Endothelial cell of umbilical vein (primary cell): Measurements from ENCODE around the gene MOBP.

Experiments used
- EZH2 ChIP-seq: IDR thresholded peaks from 2 replicates; pipeline ENCODE4 v1.6.1; 2012; ENCODE audit warnings: borderline replicate concordance, low read depth, mild to moderate bottlenecking, moderate library complexity, low read length, inconsistent platforms; ENCODE audit not compliant: severe bottlenecking
- POLR2AphosphoS5 ChIP-seq: IDR thresholded peaks from 2 replicates; pipeline ENCODE4 v1.6.1; 2012; ENCODE audit warnings: low read depth, mild to moderate bottlenecking, control low read depth, low read length, moderate library complexity; ENCODE audit not compliant: insufficient read depth
- TF ChIP-seq, protein P1 (sequence below), 2 donors: IDR thresholded peaks; 1 replicate in 1 of 2; 2 replicates in 1 of 2; pipeline ENCODE4 v1.5.1; 2011; ENCODE audit warnings: low read length in 2 of 2, mild to moderate bottlenecking in 2 of 2, moderate library complexity in 2 of 2, control low read depth in 1 of 2, inconsistent platforms in 1 of 2, low read depth in 1 of 2; ENCODE audit not compliant: insufficient read depth in 1 of 2; ENCODE audit errors: extremely low read depth in 1 of 2

DNA sequence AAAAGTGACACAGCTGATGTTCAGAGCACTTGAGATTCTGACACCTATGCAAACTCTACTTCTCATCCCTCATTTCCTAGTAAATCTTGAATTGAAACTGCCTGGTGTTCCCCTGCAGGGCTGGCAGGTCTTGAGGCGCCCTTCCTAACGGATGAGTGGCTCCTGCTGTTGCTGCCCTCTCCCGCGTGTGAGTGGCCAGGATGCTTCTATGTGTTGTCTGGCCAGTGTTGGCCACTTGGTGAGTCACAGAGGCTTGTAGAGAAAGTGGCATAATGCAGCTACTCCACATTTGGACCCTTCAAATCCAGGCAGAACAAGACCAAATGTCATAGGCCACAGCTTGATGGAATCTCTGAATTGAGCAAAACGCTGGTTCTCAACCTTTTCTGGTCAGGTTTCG lies 63.6 kb downstream of the MOBP start:
- no peak for TF ChIP-seq EZH2
- TF ChIP-seq, protein P1, sequence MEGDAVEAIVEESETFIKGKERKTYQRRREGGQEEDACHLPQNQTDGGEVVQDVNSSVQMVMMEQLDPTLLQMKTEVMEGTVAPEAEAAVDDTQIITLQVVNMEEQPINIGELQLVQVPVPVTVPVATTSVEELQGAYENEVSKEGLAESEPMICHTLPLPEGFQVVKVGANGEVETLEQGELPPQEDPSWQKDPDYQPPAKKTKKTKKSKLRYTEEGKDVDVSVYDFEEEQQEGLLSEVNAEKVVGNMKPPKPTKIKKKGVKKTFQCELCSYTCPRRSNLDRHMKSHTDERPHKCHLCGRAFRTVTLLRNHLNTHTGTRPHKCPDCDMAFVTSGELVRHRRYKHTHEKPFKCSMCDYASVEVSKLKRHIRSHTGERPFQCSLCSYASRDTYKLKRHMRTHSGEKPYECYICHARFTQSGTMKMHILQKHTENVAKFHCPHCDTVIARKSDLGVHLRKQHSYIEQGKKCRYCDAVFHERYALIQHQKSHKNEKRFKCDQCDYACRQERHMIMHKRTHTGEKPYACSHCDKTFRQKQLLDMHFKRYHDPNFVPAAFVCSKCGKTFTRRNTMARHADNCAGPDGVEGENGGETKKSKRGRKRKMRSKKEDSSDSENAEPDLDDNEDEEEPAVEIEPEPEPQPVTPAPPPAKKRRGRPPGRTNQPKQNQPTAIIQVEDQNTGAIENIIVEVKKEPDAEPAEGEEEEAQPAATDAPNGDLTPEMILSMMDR (IDR thresholded peaks at IDR 0.05; ENCODE audit: extremely low read depth in 1 of 2, insufficient read depth in 1 of 2, low read depth in 1 of 2, low read length in 2 of 2): no peak
- TF ChIP-seq POLR2AphosphoS5: no peak
